Inflammatory macrophage (primary cell): ENCODE measurements around the gene OMA1.
"Not testable (repeated sequence)": the region's sequence is repeated elsewhere in the genome, so short reads cannot be mapped to it uniquely, and the experiment has no call there.

Experiments used
- DNase-seq, 2 donors: peaks; one replicate each; pipeline ENCODE4 v3.0.0-alpha.2; 2020 to 2022
- total RNA-seq, 18 experiments: gene quantifications; one replicate each; lab custom pipeline; 2026; ENCODE audit warnings: mixed read lengths in 6 of 18, inconsistent platforms in 2 of 18; lab: John Stamatoyannopoulos, UW

The OMA1 gene
- total RNA-seq = 3.8 to 20.9 (median 14.4) reads per million in 18 experiments

- peak; percentile 98 to 99 for DNase-seq
Measured at GRCh38 chr1:58546520-58547308, at the start of gene OMA1. Gene OMA1, minus strand, starts transcription at chr1:58546726. Its CDS starts 7,432 bp downstream, at chr1:58539294.

DNA sequence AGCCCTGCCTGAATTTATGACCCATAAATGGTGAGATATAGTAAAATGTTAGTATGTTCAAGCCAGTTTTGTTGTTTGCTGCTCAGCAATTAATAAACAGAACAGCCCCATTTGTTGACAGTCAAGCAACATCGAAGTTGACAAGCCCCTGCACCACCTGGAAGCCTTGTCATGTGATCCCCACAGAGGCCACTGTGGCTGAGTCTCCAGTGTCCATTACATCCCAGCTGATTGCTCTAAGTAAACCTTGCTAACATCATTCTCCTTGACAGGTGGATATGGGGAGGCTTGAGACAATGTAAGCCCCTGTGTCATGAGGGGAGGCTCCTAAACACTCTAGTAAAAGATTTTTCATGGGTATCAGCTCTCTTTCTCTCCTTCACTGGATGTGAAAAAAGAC lies 48.0 kb upstream of the OMA1 start:
- no peak for DNase-seq

GRCh38 chr1:58592522-58593134 lies 46.1 kb upstream of the OMA1 start:
- no peak for DNase-seq

DNA sequence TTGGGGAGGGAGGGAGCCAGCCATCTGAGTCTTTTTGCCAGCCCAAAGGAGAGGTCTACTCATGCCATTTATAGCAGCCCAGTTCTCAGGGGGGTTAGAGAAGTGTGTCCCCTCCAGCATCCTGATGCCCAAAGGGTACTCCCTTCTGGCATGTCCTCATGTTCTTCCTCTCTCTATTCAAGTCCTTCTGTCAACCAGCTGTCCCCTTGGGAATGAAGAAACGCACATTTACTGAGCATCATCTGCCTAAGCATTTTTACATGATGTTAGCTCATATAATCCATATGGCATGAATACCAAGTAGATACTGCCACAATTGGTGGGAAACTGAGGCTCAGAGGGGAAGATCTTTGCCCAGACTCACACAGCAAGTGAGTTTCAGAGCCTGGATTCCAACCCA lies 45.3 kb upstream of the OMA1 start:
- no peak for DNase-seq

DNA sequence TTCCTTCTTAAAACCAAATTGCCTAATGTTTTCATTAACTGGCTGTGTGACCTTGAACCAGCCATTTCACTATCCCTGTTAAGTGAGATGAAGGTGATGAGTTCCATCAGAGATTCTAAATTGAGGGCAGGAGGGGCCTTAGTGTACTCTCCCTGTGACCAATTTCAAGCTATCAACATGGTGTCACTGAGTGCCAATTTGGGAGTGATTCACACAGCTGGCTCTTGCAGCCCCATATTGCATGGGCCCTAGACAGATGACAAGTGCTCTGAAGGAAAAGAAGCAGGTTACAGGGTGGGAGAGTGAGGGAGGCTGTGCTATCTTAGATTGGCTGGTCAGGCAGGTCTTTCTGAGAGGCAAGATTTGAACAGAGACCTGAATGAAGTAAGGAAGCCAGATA lies 43.5 kb upstream of the OMA1 start:
- DNase-seq = no peak

DNA sequence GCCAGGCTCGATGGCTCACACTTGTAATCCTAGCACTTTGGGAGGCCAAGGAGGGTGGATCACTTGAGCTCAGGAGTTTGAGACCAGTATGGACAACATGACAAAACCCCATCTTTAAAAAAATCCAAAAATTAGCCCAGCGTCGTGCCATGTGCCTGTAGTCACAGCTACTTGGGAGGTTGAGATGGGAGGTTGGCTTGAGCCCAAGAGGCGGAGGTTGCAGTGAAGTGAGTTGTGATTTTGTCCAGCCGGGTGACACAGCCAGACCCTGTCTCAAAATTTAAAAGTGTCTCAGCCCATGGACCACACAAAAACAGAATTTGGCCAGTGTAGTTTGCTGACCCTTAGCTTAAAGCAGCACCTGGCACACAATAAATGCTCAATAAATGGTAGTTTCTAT lies 41.9 kb upstream of the OMA1 start:
- no peak for DNase-seq

DNA sequence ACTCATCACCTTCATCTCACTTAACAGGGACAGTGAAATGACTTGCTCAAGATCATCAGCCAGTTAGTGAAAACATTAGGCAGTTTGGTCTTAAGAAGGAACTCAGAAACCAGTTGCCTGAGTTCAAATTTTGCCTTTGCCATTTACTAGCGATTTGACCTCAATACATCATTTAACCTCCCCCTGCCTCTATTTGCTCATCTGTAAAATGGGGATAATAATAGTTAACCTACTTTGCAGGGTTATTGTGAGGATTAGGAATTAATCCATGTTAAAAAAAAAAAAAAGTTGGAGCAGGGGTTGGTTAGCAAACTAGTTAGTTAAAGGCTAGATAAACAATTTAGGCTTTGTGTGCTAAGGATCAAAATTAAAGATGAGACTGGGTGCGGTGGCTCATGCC lies 41.1 kb upstream of the OMA1 start:
- no peak for DNase-seq

- peak in 1 of 2 donors; percentile 18 for DNase-seq
Measured at GRCh38 chr1:58586271-58586670, 39.7 kb upstream of the OMA1 start.

DNA sequence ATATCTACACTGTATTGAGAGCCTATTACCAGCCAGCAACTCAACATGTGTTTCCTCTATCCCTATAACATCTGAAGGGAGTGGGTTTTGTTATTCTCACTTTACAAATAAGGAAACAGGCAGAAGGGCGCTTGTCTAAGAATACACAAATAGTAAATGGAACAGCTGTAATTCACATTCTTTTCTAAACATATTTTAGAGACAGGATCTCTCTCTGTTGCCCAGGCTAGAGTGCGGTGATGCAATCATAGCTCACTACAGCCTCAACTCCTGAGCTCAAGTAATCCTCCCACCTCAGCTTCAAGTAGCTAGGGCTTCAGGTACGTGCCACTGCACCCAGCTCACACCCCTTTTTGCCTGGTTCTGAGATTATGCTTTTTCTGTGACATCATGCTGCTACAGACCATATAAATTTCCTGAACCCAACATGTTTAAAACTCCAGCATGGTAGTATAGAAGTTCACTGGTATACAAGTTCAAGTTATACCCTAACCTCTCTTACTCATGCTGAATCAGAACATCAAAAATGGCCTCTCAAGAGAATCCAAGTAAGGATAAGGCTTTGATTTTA lies 39.1 kb upstream of the OMA1 start:
- no peak for DNase-seq

DNA sequence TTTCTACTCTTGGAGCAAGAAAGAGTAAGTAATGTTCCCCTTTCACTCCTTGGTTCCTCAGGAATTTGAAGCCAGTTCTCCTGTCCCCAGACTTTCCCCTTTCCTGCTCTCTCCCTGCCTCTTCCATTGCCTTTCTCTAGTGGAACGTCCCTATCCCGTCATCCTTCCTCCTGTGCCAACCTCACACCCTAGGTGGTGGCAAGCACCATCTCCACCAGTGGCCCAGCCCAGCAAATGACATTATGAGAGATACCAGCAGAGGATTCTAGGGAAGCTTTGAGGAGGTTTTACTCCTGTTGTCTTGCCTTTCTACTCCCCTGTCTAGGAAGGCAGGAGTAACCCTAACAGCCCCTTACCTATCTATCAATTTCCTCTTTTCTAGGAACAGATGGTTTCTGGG lies 38.6 kb upstream of the OMA1 start:
- DNase-seq = no peak

DNA sequence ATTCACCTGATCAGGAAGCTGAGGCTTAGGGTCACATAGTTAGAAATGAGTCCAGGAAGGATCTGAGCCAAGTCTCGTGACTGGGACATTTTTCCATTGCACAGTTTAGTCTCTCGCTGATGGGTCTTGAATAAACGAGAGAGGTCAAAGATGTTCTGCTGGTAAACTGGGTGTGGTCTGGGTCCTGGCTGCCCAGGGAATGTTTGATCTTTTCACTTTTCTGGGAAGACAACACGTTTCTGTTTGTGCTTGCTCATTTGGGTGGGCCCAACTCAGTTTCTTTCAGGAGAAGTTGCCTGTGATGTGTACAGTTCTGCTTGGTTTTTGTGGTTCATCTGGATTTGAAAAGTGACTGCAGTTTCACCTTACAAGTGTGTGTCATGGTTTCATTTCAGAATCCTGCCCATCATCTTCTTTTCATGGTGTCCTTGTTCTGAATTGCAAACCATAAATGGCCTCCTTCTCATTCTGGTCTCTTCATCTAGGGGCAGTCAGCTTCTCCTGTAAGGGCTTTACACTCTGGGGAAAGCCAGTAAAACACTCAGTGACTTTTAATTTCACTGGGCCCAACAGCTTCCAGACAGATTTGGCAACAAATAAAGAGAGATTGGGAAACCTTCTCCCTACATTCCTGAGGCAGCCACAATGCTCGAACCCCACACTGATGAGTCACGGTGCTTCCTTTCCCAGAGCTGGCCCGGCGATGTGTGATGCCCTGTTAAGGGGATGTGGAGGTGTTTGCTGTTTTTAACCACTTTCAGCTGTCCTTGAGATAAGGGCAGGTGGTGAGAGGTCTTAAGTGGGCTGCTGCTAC lies 37.8 kb upstream of the OMA1 start:
- DNase-seq = peak; percentile 29 to 63

DNA sequence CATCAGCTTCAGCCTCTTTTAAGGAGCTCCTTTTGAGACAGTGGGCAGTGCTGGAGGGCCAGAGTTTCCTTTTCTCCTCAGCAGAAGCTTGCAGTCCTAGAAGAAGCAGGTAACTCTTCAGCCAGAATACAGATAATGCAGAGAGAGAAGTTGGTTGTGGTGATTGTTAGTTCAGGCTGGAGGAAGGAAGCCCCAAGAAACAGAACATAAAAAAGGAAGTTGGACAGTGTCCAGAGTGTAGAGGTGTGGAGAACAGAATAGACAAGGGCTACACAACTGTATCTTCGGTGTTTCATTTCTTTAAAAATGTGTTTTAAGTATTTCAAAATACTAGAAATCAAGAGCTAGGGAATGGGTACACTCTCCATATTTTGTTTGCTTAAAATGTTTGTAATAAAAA lies 37.0 kb upstream of the OMA1 start:
- DNase-seq = peak; percentile 46 to 66

DNA sequence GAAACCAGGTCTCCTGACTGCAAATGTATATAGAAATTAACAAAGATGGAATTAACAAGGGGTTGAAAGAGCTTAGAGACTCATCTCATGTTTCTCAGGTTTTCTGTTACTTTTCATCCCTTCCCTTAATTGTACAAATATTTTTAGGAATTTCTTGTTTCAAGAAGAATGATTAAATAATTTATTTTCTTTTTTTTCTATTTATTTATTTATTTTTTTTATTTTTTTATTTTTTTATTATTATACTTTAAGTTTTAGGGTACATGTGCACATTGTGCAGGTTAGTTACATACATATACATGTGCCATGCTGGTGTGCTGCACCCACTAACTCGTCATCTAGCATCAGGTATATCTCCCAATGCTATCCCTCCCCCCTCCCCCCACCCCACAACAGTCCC lies 35.6 kb upstream of the OMA1 start:
- DNase-seq = not testable (repeated sequence)

DNA sequence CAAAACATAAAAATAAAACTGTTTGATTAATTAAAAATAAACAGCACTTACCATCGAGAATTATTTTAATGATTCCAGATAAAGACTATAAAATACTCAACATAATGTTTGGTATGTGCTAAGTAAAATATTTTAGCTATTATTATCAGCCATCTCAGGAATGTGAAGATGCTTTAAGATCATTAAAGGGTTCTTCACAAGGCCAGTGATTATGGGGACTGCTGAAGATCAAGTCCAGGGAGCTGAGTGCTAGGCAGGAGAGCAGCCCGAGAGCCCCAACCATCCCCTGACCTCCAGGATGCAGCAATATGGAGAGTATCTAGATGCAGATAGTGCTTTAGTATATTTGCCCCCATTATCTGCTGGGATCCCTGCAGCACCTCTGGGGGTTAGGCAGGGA lies 35.1 kb upstream of the OMA1 start:
- no peak for DNase-seq

DNA sequence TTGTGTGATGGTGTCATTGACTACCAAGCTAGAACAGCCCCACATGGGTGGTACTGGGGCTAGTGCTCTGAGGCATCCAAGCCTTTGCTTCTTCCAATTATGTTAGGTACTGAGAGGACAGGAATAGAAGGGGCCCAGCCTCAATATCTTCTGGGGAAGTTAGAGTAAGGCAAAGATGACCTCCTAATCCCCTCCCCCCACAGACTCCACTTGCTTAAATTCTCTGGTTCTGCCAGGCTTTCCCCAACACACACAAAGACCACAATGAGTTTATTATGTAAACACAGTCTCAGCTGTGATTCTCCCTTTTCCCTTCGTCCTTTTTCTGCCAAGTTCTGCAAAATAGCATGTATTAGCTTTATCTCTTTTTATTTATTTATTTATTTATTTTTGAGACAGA lies 33.7 kb upstream of the OMA1 start:
- no peak for DNase-seq

- DNase-seq = no peak
Measured at GRCh38 chr1:58577654-58578030, 31.1 kb upstream of the OMA1 start.

- DNase-seq = peak in 1 of 2 donors; percentile 43
Measured at GRCh38 chr1:58576727-58577653, 30.5 kb upstream of the OMA1 start, which contains the start of gene TACSTD2. Gene TACSTD2, minus strand, starts transcription at chr1:58577252. Its CDS starts 96 bp downstream, at chr1:58577156.

GRCh38 chr1:58576325-58576726 lies 29.8 kb upstream of the OMA1 start:
- DNase-seq = no peak

- no peak for DNase-seq
Measured at GRCh38 chr1:58575551-58576324, 29.2 kb upstream of the OMA1 start.

DNA sequence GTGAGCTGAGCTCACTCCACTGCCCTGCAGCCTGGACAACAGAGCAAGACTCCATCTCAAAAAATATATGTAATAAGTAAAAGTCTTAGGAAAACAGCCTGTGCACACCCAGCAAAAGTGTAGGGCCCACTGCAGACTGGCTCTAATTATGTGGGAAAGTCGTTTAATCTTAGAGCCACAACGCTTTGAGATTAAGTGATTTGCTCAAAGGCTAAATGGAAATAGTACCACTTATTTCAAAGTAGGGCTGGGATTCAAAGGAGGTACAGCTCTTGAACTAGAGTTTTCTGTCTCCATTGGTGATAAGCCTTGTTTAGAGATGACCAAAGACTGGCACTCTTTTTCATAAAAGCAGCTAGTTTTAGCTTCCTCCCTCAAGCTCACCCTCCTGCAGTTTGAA lies 28.3 kb upstream of the OMA1 start:
- peak in 1 of 2 donors; percentile 41 for DNase-seq
